ENCODE results near the gene GPC1.

The GPC1 gene

GRCh38 chr2:240447934-240448333 lies 12.5 kb downstream of the GPC1 start:
- no peak for TF ChIP-seq CTCF (IDR thresholded peaks at IDR 0.05; ENCODE audit: extremely low read depth, insufficient read depth, missing control alignments)
- DNase-seq (ENCODE audit: low spot score) = no peak
- in situ Hi-C loops (cut with MboI; ENCODE audit: low pct_unique_long_range_greater_than_20kb, low sequenced_read_pairs, unreplicated experiment) = no loop called here

- in situ Hi-C loops (cut with MboI; ENCODE audit: low pct_unique_long_range_greater_than_20kb, low sequenced_read_pairs, unreplicated experiment) = no loop called here
Observed at GRCh38 chr2:240448387-240449274, 13.2 kb downstream of the GPC1 start.

GRCh38 chr2:240449764-240450531 lies 14.5 kb downstream of the GPC1 start:
- TF ChIP-seq CTCF (IDR thresholded peaks at IDR 0.05; ENCODE audit: extremely low read depth, insufficient read depth, missing control alignments) = no peak
- DNase-seq (ENCODE audit: low spot score) = no peak
- in situ Hi-C loops (cut with MboI; ENCODE audit: low pct_unique_long_range_greater_than_20kb, low sequenced_read_pairs, unreplicated experiment) = no loop called here

More at GRCh38 chr2:240448387-240449274, 13.2 kb downstream of the GPC1 start:
- no peak for TF ChIP-seq CTCF (IDR thresholded peaks at IDR 0.05; ENCODE audit: extremely low read depth, insufficient read depth, missing control alignments)
- no peak for DNase-seq (ENCODE audit: low spot score)

GRCh38 chr2:240450532-240451107 lies 15.2 kb downstream of the GPC1 start:
- in situ Hi-C loops (cut with MboI; ENCODE audit: low pct_unique_long_range_greater_than_20kb, low sequenced_read_pairs, unreplicated experiment) = no loop called here
- no peak for DNase-seq (ENCODE audit: low spot score)
- TF ChIP-seq CTCF (IDR thresholded peaks at IDR 0.05; ENCODE audit: extremely low read depth, insufficient read depth, missing control alignments) = no peak

DNA sequence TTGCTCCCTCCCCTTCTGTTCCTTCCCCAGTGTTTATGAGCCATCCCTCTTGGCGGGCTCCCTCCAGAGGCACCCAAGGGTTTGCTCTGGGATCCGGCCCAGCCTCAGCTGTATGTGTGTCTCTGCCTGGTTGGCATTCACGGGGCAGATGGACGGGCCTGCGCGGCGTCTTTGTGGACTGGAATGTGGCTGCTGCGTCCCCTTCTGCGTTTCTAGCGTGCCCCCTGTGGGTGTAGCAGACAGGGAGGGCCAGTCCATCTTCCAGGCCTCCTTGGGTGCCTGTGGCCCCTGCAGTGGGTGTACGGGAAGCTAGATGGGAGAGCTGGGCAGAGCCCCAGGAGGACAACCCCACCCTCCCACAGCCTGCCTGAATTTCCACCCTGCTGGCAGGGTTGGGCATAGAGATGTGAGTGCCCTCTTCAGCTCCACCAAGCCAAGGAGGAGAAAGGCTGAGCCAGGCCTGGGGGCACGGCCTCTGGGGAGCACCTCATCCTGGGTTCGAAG lies 15.7 kb downstream of the GPC1 start:
- no peak for DNase-seq (ENCODE audit: low spot score)
- in situ Hi-C loops (cut with MboI; ENCODE audit: low pct_unique_long_range_greater_than_20kb, low sequenced_read_pairs, unreplicated experiment) = no loop called here
- no peak for TF ChIP-seq CTCF (IDR thresholded peaks at IDR 0.05; ENCODE audit: extremely low read depth, insufficient read depth, missing control alignments)

GRCh38 chr2:240451791-240452461 lies 16.5 kb downstream of the GPC1 start:
- no peak for DNase-seq (ENCODE audit: low spot score)
- TF ChIP-seq CTCF (IDR thresholded peaks at IDR 0.05; ENCODE audit: extremely low read depth, insufficient read depth, missing control alignments) = no peak
- in situ Hi-C loops (cut with MboI; ENCODE audit: low pct_unique_long_range_greater_than_20kb, low sequenced_read_pairs, unreplicated experiment) = no loop called here
